Body of pancreas (tissue), 4 donors: Measurements from ENCODE around the gene MYL4.

ENCODE experiments used
- CTCF ChIP-seq, 7 experiments: fragments of 450-650 bp in 4 of 7; fragments of 200-600 bp in 3 of 7; sonication (generic) in 3 of 7; IDR thresholded peaks; one replicate each; pipeline ENCODE4 v1.5.1; 2016 to 2019; ENCODE audit warnings: antibody characterized with exemption in 7 of 7
- POLR2A ChIP-seq, 3 donors: fragments of 450-650 bp; IDR thresholded peaks; one replicate each; pipeline ENCODE4 v1.6.1; 2016; ENCODE audit warnings: antibody characterized with exemption in 3 of 3, mild to moderate bottlenecking in 2 of 3

- no peak for TF ChIP-seq CTCF (IDR thresholded peaks at IDR 0.05)
- no peak for TF ChIP-seq POLR2A (IDR thresholded peaks at IDR 0.05)
Measured at GRCh38 chr17:47205419-47205963, 3.7 kb upstream of the MYL4 start.
